Sigmoid colon (tissue), 4 donors: ENCODE measurements around the gene C1QTNF6.

Experiments
- EP300 ChIP-seq, 4 donors: sonication (generic); formaldehyde crosslinking; IDR thresholded peaks; one replicate each; pipeline ENCODE4 v1.6.1; 2017; ENCODE audit warnings: antibody characterized with exemption in 4 of 4
- POLR2A ChIP-seq, 2 donors: fragments of 450-650 bp; IDR thresholded peaks; one replicate each; pipeline ENCODE4 v1.6.1; 2016; ENCODE audit warnings: antibody characterized with exemption in 2 of 2, mild to moderate bottlenecking in 2 of 2, moderate library complexity in 2 of 2
- POLR2AphosphoS5 ChIP-seq, 4 donors: sonication (generic); formaldehyde crosslinking; IDR thresholded peaks; one replicate each; pipeline ENCODE4 v1.6.1; 2017; ENCODE audit warnings: antibody characterized with exemption in 4 of 4
- TF ChIP-seq, protein P1 (sequence below), 4 experiments: fragments of 450-650 bp in 3 of 4; fragments of 200-600 bp in 1 of 4; IDR thresholded peaks; one replicate each; pipeline ENCODE4 v1.5.1; 2016 to 2019; ENCODE audit warnings: antibody characterized with exemption in 4 of 4, mild to moderate bottlenecking in 3 of 4, moderate library complexity in 2 of 4

DNA sequence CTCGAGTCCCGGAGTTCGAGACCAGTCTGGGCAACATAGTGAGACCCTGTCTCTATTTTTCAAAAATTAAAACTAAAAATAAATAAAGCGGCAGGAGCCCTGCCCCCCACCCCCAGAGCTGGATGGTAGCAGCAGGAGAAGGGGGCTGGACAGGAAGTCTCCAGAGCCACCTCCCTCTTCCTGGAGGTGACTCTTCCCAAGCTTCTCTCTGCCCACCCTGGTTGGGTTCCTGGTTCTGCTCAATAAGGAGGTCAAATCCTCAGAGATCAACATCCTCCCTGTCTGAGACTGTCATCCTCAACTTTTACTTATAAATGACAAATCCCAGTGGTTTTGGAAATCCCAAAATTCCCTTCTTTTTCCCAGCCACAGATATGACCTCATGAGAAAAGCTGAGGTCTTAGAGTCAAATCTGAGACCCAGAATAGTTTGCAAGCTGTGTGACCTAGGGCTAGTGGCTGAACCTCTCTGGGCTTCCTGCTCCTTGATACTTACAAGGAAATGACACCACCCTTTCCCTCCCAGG is 987 bp downstream of the C1QTNF6 start:
- TF ChIP-seq, protein P1, sequence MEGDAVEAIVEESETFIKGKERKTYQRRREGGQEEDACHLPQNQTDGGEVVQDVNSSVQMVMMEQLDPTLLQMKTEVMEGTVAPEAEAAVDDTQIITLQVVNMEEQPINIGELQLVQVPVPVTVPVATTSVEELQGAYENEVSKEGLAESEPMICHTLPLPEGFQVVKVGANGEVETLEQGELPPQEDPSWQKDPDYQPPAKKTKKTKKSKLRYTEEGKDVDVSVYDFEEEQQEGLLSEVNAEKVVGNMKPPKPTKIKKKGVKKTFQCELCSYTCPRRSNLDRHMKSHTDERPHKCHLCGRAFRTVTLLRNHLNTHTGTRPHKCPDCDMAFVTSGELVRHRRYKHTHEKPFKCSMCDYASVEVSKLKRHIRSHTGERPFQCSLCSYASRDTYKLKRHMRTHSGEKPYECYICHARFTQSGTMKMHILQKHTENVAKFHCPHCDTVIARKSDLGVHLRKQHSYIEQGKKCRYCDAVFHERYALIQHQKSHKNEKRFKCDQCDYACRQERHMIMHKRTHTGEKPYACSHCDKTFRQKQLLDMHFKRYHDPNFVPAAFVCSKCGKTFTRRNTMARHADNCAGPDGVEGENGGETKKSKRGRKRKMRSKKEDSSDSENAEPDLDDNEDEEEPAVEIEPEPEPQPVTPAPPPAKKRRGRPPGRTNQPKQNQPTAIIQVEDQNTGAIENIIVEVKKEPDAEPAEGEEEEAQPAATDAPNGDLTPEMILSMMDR (IDR thresholded peaks at IDR 0.05), result no peak
- TF ChIP-seq POLR2A (IDR thresholded peaks at IDR 0.05) (no peak), POLR2AphosphoS5 (IDR thresholded peaks at IDR 0.05) (no peak), EP300 (IDR thresholded peaks at IDR 0.05) (no peak)
